Upper lobe of left lung (tissue), 4 donors: ENCODE data around the gene RERE.

Source experiments
- EP300 ChIP-seq, 4 donors: sonication (generic); formaldehyde crosslinking; IDR thresholded peaks; one replicate each; pipeline ENCODE4 v1.5.1; 2017; ENCODE audit warnings: antibody characterized with exemption in 4 of 4, control low read depth in 2 of 4
- POLR2A ChIP-seq, 4 donors: fragments of 450-650 bp; IDR thresholded peaks; one replicate each; pipeline ENCODE4 v1.5.1; 2016 to 2017; ENCODE audit warnings: antibody characterized with exemption in 4 of 4, mild to moderate bottlenecking in 2 of 4
- POLR2AphosphoS5 ChIP-seq, 2 donors: sonication (generic); formaldehyde crosslinking; IDR thresholded peaks; one replicate each; pipeline ENCODE4 v1.5.1; 2017; ENCODE audit warnings: antibody characterized with exemption in 2 of 2
- TF ChIP-seq, protein P1 (sequence below), 6 experiments: fragments of 450-650 bp in 4 of 6; fragments of 200-600 bp in 2 of 6; sonication (generic) in 2 of 6; IDR thresholded peaks; one replicate each; pipeline ENCODE4 v1.5.1; 2016 to 2019; ENCODE audit warnings: antibody characterized with exemption in 6 of 6

DNA sequence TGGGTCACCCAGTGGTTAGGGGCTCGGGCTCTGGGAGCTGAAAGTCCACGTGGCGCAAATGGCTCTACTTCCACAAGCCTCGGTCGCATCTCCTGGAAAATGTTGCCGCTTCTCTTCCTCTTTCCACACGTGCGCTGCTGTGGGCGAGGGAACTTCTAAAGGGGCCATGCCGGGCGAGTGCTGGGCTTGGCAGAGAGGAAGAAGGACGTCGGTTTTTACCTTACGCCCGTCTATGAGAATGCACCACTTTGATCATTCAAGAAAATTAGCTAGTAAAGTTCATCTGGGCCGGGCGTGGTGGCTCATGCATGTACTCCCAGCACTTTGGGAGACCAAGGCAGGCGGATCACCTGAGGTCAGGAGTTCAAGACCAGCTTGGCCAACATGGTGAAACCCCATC lies 489.2 kb downstream of the RERE start:
- TF ChIP-seq POLR2A (IDR thresholded peaks at IDR 0.05) (no peak), EP300 (IDR thresholded peaks at IDR 0.05) (no peak), POLR2AphosphoS5 (IDR thresholded peaks at IDR 0.05) (no peak)
- TF ChIP-seq, protein P1, sequence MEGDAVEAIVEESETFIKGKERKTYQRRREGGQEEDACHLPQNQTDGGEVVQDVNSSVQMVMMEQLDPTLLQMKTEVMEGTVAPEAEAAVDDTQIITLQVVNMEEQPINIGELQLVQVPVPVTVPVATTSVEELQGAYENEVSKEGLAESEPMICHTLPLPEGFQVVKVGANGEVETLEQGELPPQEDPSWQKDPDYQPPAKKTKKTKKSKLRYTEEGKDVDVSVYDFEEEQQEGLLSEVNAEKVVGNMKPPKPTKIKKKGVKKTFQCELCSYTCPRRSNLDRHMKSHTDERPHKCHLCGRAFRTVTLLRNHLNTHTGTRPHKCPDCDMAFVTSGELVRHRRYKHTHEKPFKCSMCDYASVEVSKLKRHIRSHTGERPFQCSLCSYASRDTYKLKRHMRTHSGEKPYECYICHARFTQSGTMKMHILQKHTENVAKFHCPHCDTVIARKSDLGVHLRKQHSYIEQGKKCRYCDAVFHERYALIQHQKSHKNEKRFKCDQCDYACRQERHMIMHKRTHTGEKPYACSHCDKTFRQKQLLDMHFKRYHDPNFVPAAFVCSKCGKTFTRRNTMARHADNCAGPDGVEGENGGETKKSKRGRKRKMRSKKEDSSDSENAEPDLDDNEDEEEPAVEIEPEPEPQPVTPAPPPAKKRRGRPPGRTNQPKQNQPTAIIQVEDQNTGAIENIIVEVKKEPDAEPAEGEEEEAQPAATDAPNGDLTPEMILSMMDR (IDR thresholded peaks at IDR 0.05) = no peak
